Adrenal gland (tissue), 12 donors: Measurements from ENCODE around the gene MINDY3. TPM values are rescaled to one million over a fixed set of nuclear protein-coding genes. Genes with fewer than 3 reads are reported as not detected.

Experiments used
- DNase-seq, 7 donors: peaks; one replicate each; pipeline ENCODE4 v3.0.0-alpha.2; 2019 to 2020
- H3K27ac ChIP-seq, 5 donors: fragments of 200-600 bp; sonication (generic) in 4 of 5; 1 replicate in 3 of 5; 2 replicates in 2 of 5; pipeline versions ENCODE4 v1.5.1 to v1.8.0; 2016 to 2020; ENCODE audit warnings: mild to moderate bottlenecking in 1 of 5
- H3K27me3 ChIP-seq: fragments of 200-600 bp; 2 replicates; pipeline ENCODE4 v1.8.0; 2021
- H3K36me3 ChIP-seq, 2 donors: fragments of 200-600 bp; replicated peaks in 1 of 2; 1 replicate in 1 of 2; 2 replicates in 1 of 2; pipeline versions ENCODE4 v1.5.1 to v1.8.0; 2018 to 2022
- H3K4me1 ChIP-seq, 2 donors: fragments of 200-600 bp; replicated peaks in 1 of 2; 1 replicate in 1 of 2; 2 replicates in 1 of 2; pipeline versions ENCODE4 v1.5.1 to v1.8.0; 2018 to 2021
- H3K4me3 ChIP-seq, 4 donors: fragments of 200-600 bp; sonication (generic) in 3 of 4; one replicate each; pipeline ENCODE4 v1.5.1; 2016 to 2018
- H3K9me3 ChIP-seq, 3 donors: fragments of 200-600 bp; sonication (generic) in 1 of 3; replicated peaks in 1 of 3; 1 replicate in 2 of 3; 2 replicates in 1 of 3; pipeline versions ENCODE4 v1.5.1 to v1.8.0; 2016 to 2021
- POLR2A ChIP-seq, 2 donors: fragments of 450-650 bp; IDR thresholded peaks; one replicate each; pipeline ENCODE4 v1.6.1; 2017; ENCODE audit warnings: antibody characterized with exemption in 2 of 2, mild to moderate bottlenecking in 2 of 2, moderate library complexity in 1 of 2
- WGBS, 4 donors: extraction: QIAGEN DNeasy Blood & Tissue Kit in 2 of 4; methylation state at CpG; one replicate each; pipeline versions ENCODE4 v1.1.5 to v1.1.7; 2013 to 2017; 5-methylcytosine and 5-hydroxymethylcytosine counted together
- intact Hi-C, 2 donors: fragments of 100-400 bp; cut with DNase I; formaldehyde crosslinking; loops; one replicate each; pipeline versions ENCODE4 v1.14.1 to v1.15.0; 2022 to 2023
- polyA plus RNA-seq, 3 donors: library from polyadenylated mRNA; stranded (reverse); fragments of 200-250 nt in 2 of 3; fragments of 350-450 nt in 1 of 3; fragmentation: Illumina TruSeq in 1 of 3; extraction: RNeasy Lipid Tissue Mini Kit (QIAGEN cat#74804) in 1 of 3; gene quantifications; one replicate each; pipeline ENCODE4 v1.2.3, GENCODE V29; 2013 to 2014
- total RNA-seq, 9 donors: library from RNA; depleted of rRNA in 4 of 9; stranded (reverse); fragments of >200 nt in 4 of 9; fragments of 120-200 nt in 1 of 9; fragmentation: NEBNext Ultra II Directional in 1 of 9; extraction: Animal tissue kit (Norgen Biotek cat#: 25700) in 1 of 9; gene quantifications; one replicate each; pipeline versions ENCODE4 v1.1.0 to v1.2.4, GENCODE V29; 2013 to 2023
- TF ChIP-seq, protein P1 (sequence below), 6 experiments: fragments of 450-650 bp in 4 of 6; fragments of 200-600 bp in 2 of 6; sonication (generic) in 1 of 6; IDR thresholded peaks; 1 replicate in 5 of 6; 2 replicates in 1 of 6; pipeline versions ENCODE4 v1.5.1 to v1.8.0; 2016 to 2021; ENCODE audit warnings: antibody characterized with exemption in 6 of 6, mild to moderate bottlenecking in 2 of 6, moderate library complexity in 1 of 6
- donor health status: healthy with polysubstance abuse.
- donor health status: Bipolar disorder and iron deficiency.
- donor health status: DM: yes; HTN: yes; CAD: no.
- donor health status: DM: no; HTN: no; CAD: no.
- donor health status: DM: no; HTN: no; CAD: no.
- donor health status: DM: yes; HTN: yes; CAD: no.

MINDY3 gene
- total and polyA plus RNA-seq, 12 donors, result 16.7 to 40.3 (median 32.2) TPM

DNA sequence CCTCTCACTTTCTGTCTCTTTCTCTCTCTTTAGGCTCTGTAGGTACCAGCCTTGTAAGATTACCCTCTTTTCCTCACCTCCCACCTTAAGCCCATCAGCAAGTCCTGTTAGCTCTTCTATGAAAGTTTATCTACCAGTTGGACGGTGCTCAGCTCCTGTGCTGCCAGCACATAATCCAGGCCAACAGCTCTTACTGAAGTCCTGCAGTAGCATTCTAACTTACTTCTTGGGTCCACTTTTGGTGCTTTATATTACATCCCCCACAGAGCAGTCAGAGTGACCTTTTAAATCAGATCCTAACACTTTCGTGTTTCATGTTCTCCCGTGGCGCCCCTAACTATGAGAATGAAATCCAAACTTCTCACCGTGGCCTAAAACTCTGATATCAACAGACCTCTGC lies 101.7 kb downstream of the MINDY3 start:
- no peaks in the 10 kb centered on the region for H3K27me3 ChIP-seq
- H3K9me3 ChIP-seq, result no peaks in the 10 kb centered on the region
- TF ChIP-seq POLR2A (IDR thresholded peaks at IDR 0.05), result no peak
- TF ChIP-seq, protein P1, sequence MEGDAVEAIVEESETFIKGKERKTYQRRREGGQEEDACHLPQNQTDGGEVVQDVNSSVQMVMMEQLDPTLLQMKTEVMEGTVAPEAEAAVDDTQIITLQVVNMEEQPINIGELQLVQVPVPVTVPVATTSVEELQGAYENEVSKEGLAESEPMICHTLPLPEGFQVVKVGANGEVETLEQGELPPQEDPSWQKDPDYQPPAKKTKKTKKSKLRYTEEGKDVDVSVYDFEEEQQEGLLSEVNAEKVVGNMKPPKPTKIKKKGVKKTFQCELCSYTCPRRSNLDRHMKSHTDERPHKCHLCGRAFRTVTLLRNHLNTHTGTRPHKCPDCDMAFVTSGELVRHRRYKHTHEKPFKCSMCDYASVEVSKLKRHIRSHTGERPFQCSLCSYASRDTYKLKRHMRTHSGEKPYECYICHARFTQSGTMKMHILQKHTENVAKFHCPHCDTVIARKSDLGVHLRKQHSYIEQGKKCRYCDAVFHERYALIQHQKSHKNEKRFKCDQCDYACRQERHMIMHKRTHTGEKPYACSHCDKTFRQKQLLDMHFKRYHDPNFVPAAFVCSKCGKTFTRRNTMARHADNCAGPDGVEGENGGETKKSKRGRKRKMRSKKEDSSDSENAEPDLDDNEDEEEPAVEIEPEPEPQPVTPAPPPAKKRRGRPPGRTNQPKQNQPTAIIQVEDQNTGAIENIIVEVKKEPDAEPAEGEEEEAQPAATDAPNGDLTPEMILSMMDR (IDR thresholded peaks at IDR 0.05), result no peak
- 87 to 90% (median 88%) methylated on average over 5 of the region's 5 CpGs for WGBS, 4 donors
- H3K27ac ChIP-seq, result no peak overlapping the region
- DNase-seq, result no peak
- H3K4me3 ChIP-seq, result no peak overlapping the region
- H3K4me1 ChIP-seq, result no peaks in the 10 kb centered on the region
- H3K36me3 ChIP-seq, result no peaks in the 10 kb centered on the region
- intact Hi-C loops, result no loop called here

DNA sequence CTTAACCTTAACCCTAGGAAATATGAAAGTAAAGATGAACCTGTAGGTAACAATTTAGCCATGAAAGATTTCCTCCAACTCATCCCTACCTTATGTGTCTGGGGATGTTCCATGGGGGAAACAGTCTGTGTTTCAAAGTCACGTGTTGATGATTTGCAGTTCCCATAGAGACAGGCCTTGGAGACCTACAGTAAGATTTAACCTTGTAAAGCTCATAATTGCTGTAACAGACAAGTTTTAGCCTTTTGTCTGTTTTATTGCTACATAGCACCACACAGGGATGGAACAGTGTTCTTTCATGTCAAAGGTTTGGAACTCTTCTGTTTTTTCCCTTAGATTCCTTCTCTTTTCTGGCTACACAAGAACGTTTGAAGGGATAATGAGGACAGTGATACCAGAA lies 105.4 kb downstream of the MINDY3 start:
- Histone ChIP-seq H3K36me3 (no peaks in the 10 kb centered on the region), H3K27me3 (no peaks in the 10 kb centered on the region), H3K4me3 (no peak overlapping the region), H3K4me1 (no peaks in the 10 kb centered on the region), H3K9me3 (no peaks in the 10 kb centered on the region), H3K27ac (no peak overlapping the region)
- TF ChIP-seq POLR2A (IDR thresholded peaks at IDR 0.05), result no peak
- TF ChIP-seq, protein P1 (IDR thresholded peaks at IDR 0.05), result no peak
- no peak for DNase-seq
- 15 to 34% (median 22%) methylated on average over 2 of the region's 2 CpGs for WGBS, 4 donors
- intact Hi-C loops, result no loop called here

DNA sequence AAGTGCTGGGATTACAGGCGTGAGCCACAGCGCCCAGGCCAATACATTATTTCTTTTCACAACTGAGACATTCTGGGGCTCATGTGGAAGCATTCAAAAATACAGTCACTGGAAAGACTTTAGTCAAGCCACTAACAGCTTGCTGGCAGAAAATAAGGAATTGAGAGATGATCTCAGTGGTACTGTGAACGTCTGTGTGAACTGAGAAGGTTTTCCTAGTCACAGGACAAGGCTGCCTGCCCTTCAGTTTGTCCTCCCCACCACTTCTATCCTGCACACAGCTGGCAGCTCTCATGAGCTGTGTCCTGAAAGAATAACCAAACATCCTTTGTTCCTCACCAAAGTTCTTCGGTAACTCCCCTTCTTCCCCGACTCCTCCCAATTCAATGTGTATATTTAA lies 109.3 kb downstream of the MINDY3 start:
- H3K27me3 ChIP-seq, result no peaks in the 10 kb centered on the region
- no peaks in the 10 kb centered on the region for H3K36me3 ChIP-seq
- WGBS, 4 donors, result 80 to 83% (median 82%) methylated on average over 5 of the region's 5 CpGs
- H3K4me3 ChIP-seq, result no peak overlapping the region
- no peak overlapping the region for H3K27ac ChIP-seq
- TF ChIP-seq POLR2A (IDR thresholded peaks at IDR 0.05), result no peak
- TF ChIP-seq, protein P1 (IDR thresholded peaks at IDR 0.05), result no peak
- intact Hi-C loops, result no loop called here
- no peaks in the 10 kb centered on the region for H3K9me3 ChIP-seq
- no peaks in the 10 kb centered on the region for H3K4me1 ChIP-seq
- no peak for DNase-seq

DNA sequence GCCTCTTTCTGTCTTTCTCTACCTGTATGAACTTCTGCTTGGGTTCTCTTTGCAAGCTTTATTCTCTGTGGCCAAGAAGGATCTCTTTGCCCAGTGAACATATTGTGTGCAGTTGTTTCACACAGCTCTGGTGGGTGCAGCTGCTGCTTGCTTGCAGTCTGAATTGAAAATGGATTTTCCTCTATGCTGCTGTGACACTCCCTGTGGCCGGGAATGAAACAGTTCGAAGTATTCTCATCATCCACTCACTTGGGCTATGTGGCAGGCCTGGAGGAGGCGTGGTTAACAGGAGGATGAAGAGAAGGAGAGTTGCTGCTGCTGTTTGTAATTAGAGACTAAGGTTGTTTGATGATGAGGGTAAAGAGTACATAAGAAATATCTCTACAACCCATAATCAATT lies 112.2 kb downstream of the MINDY3 start:
- no peak overlapping the region for H3K27ac ChIP-seq
- H3K4me3 ChIP-seq, result no peak overlapping the region
- WGBS, 4 donors, result 63 to 73% (median 70%) methylated on average over 3 of the region's 3 CpGs
- no peaks in the 10 kb centered on the region for H3K4me1 ChIP-seq
- intact Hi-C loops, result loop anchor here in 1 of 2 donors (10.0 kb wide), 1 partner anchor 87 kb away; no protein-coding TSS in a partner anchor
- TF ChIP-seq, protein P1 (IDR thresholded peaks at IDR 0.05), result no peak
- no peaks in the 10 kb centered on the region for H3K9me3 ChIP-seq
- DNase-seq, result no peak
- no peaks in the 10 kb centered on the region for H3K36me3 ChIP-seq
- no peaks in the 10 kb centered on the region for H3K27me3 ChIP-seq
